ENCODE data around the gene TMEM19.
"Not testable (repeated sequence)": the region's sequence is repeated elsewhere in the genome, so short reads cannot be mapped to it uniquely, and the experiment has no call there.

The TMEM19 gene

GRCh38 chr12:71666259-71666658 is 19.6 kb upstream of the TMEM19 start:
- no peak for DNase-seq (ENCODE audit: low read depth)

- DNase-seq (ENCODE audit: low read depth): no peak
Observed at GRCh38 chr12:71671311-71671710, 14.6 kb upstream of the TMEM19 start.

DNA sequence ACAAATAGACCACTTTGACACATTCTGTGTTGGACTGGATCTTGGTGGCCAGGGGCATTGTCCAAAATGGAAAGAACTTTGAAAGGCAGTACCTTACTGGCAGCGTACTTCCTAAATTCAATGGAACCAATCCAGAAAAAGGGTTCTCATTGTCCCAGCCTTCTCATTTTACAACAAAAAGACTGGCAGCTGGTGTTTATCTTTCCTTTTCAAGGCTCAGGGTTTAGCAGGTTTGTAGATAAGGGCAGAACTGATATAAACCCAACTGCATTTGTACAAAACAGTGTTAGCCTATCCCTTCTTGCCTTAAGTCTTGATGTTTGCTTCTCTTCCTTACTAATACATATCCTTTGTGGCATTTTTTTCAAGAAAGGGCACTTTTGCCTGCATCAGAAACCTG is 14.1 kb upstream of the TMEM19 start:
- DNase-seq (ENCODE audit: low read depth): no peak

GRCh38 chr12:71682466-71682865 is 3.4 kb upstream of the TMEM19 start:
- DNase-seq (ENCODE audit: low read depth): no peak

DNA sequence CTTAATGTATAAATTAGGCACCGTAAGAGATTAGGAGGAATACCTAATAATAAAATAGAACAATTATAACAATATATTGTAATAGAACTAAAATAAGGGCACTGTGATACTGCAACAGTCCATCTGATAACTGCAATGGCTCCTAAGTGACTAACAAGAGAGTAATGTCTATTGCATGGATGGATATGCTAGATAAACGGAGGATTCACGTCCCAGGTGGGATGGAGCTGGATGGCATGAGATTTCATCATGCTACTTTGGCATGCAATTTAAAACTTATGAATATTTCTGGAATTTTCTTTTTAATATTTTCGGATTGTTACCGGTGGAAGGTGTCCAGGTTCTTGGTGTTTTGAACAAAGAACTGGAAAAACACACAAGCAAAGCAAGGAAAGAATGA is 2.2 kb upstream of the TMEM19 start:
- DNase-seq (ENCODE audit: low read depth): no peak

DNA sequence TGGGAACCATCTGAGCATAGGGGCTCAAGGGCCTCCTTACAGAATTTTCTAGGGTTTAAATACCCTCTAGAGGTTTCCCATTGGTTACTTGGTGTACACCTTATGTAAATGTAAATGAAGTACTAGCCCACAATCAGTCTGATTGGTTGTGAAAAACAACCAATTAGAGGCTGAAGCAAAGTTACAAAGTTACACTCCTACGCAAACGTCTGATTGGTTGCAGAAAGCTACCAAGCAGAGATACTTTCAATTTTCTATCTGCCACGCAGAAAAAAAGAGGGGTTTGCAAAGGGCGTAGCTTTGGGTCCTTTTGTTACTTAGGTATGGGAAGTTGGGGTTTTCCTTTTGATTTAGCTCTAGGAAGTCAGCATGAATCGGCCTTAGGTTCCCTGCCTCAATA is 1.8 kb upstream of the TMEM19 start:
- no peak for DNase-seq (ENCODE audit: low read depth)

GRCh38 chr12:71685312-71685906 is 473 bp upstream of the TMEM19 start:
- DNase-seq (ENCODE audit: low read depth): no peak

GRCh38 chr12:71686658-71687025 is 760 bp downstream of the TMEM19 start:
- DNase-seq (ENCODE audit: low read depth): no peak

DNA sequence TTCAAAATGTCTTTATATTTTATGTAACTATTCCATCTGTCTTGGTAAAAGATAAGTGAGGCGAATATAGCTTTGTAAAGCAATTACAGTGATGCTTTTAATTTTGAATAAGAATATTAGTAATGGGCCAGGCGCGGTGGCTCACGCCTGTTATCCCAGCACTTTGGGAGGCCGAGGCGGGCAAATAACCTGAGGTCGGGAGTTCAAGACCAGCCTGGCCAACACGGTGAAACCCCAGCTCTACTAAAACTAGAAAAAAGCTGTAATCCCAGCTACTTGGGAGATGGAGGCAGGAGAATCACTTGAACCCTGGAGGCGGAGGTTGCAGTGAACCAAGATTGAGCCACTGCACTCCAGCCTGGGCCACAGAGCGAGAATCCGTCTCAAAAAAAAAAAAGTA is 1.3 kb downstream of the TMEM19 start:
- DNase-seq (ENCODE audit: low read depth): not testable (repeated sequence)

DNA sequence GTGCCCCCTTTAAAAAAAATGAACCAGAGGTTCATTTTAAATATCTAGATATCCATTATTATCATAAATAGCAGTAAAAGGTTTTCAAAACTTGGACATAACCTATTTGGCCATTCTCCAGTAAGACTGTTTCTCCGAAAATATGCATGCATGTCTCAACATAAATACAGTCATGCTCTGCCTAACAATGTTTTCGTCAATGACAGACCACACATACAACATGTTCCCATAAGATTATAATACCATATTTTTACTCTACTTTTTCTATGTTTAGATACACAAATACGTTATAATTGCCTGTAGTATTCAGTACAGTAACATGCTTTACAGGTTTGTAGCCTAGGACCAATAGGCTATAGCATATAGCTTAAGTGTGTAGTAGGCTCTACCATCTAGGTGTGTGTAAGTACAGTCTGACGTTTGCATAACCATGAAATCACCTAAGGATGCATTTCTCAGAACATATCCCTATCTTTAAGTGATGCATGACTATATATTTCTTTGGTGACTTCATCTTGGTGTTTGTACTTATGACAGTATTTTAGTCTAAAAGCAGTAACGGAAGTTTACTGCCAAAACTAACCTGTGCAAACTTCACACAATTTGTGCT is 3.2 kb downstream of the TMEM19 start:
- DNase-seq (ENCODE audit: low read depth): no peak

- DNase-seq (ENCODE audit: low read depth): no peak
Observed at GRCh38 chr12:71691504-71692129, 5.7 kb downstream of the TMEM19 start.

DNA sequence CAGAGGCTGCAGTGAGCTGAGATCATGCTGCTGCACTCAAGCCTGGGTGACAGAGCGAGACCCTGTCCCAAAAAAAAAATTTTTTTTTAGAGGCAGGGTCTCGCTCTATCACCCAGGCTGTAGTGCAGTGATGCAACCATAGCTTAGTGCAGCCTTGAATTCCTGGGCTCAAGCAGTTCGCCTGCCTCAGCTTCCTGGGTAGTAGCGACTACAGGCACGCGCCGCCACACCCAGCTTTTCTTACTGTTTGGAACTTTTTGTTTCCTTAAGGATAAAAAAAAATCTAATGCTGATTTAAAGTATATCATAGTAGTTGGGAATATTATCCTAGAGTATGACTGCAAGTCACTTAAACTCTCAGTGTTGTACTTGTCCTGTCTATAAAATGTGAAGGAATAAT is 7.2 kb downstream of the TMEM19 start:
- DNase-seq (ENCODE audit: low read depth): no peak

DNA sequence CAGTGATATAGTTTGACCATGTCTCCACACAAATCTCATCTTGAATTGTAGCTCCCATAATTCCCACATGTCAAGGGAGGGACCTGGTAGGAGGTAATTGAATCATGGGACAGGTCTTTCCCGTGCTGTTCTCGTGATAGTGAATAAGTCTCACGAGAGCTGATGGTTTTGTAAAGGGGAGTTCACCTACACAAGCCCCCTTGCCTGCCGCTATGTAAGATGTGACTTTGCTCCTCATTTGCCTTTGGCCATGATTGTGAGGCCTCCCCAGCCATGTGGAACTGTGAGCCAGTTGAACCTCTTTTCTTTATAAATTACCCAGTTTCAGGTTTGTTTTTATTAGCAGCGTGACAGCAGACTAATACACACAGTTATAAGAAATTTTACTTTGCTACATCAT is 7.8 kb downstream of the TMEM19 start:
- not testable (repeated sequence) for DNase-seq (ENCODE audit: low read depth)

DNA sequence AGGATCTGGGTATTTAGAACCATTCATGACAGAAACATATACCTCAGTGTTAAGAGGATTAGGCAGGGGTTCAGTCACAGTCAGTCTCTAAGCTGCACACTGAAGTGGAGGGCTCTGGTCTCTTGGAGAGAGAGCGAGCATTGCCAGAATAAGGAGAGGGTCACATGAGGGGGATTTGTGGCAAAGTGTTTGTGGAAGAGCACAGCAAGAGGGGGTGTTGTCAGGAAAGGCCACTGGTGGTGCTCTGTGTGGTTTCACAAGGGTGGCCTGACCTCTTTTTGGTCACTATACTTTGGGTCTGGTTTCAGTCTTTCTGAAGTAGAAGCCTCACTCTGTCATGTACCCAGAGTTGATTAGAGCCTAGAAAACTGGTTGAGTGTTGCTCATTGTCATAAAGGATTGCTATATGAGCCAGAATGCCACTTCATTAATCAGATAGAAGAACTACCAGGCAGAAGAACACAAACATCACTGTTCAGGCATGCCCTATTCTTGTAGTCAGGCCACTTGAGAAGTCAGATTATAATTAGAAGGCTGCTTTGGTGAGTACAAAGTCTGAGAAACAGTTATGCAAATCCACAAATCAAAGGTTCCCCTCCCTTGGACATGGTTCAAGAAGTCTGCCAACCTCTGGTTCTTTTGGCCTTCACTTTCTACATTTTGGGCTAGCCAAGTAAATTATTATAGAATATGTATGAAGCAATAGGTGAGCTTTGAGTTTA is 8.4 kb downstream of the TMEM19 start:
- no peak for DNase-seq (ENCODE audit: low read depth)

DNA sequence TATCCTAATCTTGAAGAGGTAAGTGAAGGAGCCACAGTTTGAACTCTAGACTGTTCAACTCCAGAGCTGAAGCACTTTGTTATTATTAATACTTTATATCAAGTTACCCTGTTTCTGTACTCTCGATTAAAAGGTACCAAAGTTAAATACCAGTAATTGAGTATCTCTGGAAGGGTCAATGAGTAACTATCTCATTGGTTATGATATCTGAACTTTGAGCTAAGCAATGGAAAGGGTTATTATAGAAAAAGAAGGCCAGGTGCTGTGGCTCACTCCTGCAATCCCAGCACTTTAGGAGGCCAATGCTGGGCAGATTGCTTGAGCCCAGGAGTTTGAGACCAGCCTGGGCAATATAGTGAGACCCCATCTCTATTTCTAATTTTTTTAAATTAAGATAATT is 9.9 kb downstream of the TMEM19 start:
- DNase-seq (ENCODE audit: low read depth): no peak

- not testable (repeated sequence) for DNase-seq (ENCODE audit: low read depth)
Observed at GRCh38 chr12:71702181-71702580, 16.3 kb downstream of the TMEM19 start.

GRCh38 chr12:71702590-71702989 is 16.7 kb downstream of the TMEM19 start:
- DNase-seq (ENCODE audit: low read depth): no peak

DNA sequence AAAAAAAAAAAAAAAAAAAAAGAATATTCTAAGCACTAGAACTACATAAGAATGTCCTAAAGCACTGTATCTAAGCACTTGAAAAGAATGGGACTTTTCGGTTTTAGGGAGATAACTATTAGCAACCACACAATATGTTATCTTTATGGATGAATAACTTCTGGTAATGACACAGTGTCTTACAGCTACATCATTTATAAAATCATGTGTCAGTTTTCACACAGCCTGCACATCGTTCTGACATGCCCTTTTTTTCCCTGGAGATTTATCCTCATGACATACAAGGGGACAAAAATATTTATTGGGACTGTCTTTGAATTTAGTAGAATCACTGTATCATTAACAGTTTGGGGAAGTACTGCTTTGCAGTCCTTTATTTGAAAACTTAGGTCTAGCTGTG is 17.3 kb downstream of the TMEM19 start:
- DNase-seq (ENCODE audit: low read depth): no peak

- no peak for DNase-seq (ENCODE audit: low read depth)
Observed at GRCh38 chr12:71704920-71705319, 19.0 kb downstream of the TMEM19 start.

GRCh38 chr12:71708658-71709057 is 22.8 kb downstream of the TMEM19 start:
- DNase-seq (ENCODE audit: low read depth): no peak

DNA sequence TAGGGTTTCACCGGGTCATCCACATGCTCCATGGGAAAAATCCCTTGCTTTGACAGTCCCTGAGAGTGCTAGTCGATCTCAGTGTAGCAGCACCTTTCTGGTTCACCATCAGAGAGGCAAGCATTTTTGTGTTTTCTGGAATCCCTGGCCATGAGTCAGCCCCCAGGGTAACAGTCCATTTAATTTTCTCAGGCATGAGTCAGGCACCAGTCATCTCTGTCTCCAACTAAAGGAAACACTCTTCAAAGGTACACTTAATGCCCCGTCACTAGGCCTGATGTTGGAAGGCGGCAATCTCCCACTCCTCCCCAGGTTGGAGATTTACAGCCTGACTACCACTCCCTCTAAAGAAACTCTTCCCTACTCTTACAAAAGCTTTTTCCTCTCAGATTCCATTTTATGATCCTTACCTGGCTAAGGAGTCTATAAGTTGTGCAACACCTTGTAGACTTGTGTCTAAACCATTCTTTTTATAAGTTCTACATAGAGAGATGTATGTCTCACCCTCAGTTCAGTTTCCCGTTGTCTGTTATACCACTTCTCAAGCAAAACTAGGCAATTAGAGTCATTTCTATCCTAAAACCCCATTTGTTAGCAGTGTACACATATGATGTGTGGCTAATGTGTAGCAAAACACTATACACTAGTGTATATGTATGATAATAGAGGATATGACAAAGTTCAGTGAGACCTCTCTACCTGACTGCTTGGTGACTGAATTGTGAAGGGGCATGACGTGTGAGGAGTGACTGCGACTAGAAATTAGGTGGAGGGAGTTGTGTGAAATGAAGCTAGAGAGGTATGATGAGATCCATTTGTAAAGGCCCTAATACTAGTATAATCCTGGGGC is 24.6 kb downstream of the TMEM19 start:
- DNase-seq (ENCODE audit: low read depth): no peak

GRCh38 chr12:71718611-71719010 is 32.7 kb downstream of the TMEM19 start:
- DNase-seq (ENCODE audit: low read depth): no peak
